H1 (cell line): Measurements from ENCODE around the gene SAA1. TPM values are rescaled to one million over a fixed set of nuclear protein-coding genes. Genes with fewer than 3 reads are reported as not detected.

Experiments used
- CTCF ChIA-PET: fragments of 300-600 bp; sonication (Branson Sonifier 250); formaldehyde crosslinking; loops from one replicate; lab custom pipeline; 2021; ENCODE audit not compliant: partially characterized antibody; lab: Charles Lee
- POLR2A ChIA-PET: fragments of 300-600 bp; sonication (Branson Sonifier 250); formaldehyde crosslinking; loops from one replicate; lab custom pipeline; 2021; ENCODE audit warnings: inconsistent platforms; ENCODE audit not compliant: partially characterized antibody; lab: Charles Lee
- DNase-seq, 2 experiments: peaks; one replicate each; pipeline versions ENCODE4 v3.0.0 to v3.0.0-alpha.2; 2010 to 2022; ENCODE audit warnings: low spot score in 2 of 2, low read depth in 1 of 2, mixed read lengths in 1 of 2
- FAIRE-seq: peaks from 2 replicates; lab custom pipeline; 2011; peaks lifted over from hg19 to GRCh38; lab: Jason Lieb, UNC
- H2AFZ ChIP-seq: 2 replicates; pipeline ENCODE4 v1.8.1; 2012; ENCODE audit warnings: low read length, inconsistent platforms
- H2AK5ac ChIP-seq: 2 replicates; pipeline ENCODE4 v1.6.1; 2013; ENCODE audit warnings: low read depth, low read length
- H2BK120ac ChIP-seq: replicated peaks from 2 replicates; pipeline ENCODE3; 2013; ENCODE audit warnings: low read depth, low read length, inconsistent platforms
- H2BK12ac ChIP-seq: 2 replicates; pipeline ENCODE4 v1.6.1; 2013; ENCODE audit warnings: low read depth, low read length
- H2BK15ac ChIP-seq: 2 replicates; pipeline ENCODE4 v1.6.1; 2013; ENCODE audit warnings: low read length
- H2BK20ac ChIP-seq: 2 replicates; pipeline ENCODE4 v1.6.1; 2013; ENCODE audit warnings: low read length
- H2BK5ac ChIP-seq: 2 replicates; pipeline ENCODE4 v1.6.1; 2013; ENCODE audit warnings: low read depth, low read length
- H3K14ac ChIP-seq: 2 replicates; pipeline ENCODE4 v1.6.1; 2013; ENCODE audit warnings: inconsistent platforms; ENCODE audit not compliant: insufficient read length
- H3K18ac ChIP-seq: 2 replicates; pipeline ENCODE4 v1.6.1; 2013; ENCODE audit warnings: low read length; ENCODE audit errors: extremely low read depth
- H3K23ac ChIP-seq: 2 replicates; pipeline ENCODE4 v1.6.1; 2013; ENCODE audit warnings: inconsistent platforms; ENCODE audit not compliant: insufficient read length
- H3K23me2 ChIP-seq: 2 replicates; pipeline ENCODE4 v1.6.1; 2013; ENCODE audit warnings: low read depth, low read length
- H3K27ac ChIP-seq: 2 replicates; pipeline ENCODE4 v1.6.1; 2011; ENCODE audit warnings: low read depth, low read length, inconsistent platforms
- H3K27me3 ChIP-seq, 4 experiments: replicated peaks in 1 of 4; 1 replicate in 1 of 4; 2 replicates in 3 of 4; pipeline versions ENCODE4 v1.6.1 to v1.8.1; 2011 to 2013; ENCODE audit warnings: low read length in 3 of 4, mild to moderate bottlenecking in 3 of 4, inconsistent platforms in 2 of 4, mixed read lengths in 2 of 4, moderate library complexity in 1 of 4; ENCODE audit not compliant: control insufficient read depth in 3 of 4, insufficient read depth in 3 of 4; ENCODE audit errors: extremely low read depth in 1 of 4
- H3K36me3 ChIP-seq, 4 experiments: 2 replicates each; pipeline versions ENCODE4 v1.6.1 to v1.8.1; 2011 to 2013; ENCODE audit warnings: mild to moderate bottlenecking in 4 of 4, low read length in 3 of 4, moderate library complexity in 2 of 4, control low read depth in 1 of 4, inconsistent platforms in 1 of 4; ENCODE audit not compliant: insufficient read depth in 4 of 4, control insufficient read depth in 2 of 4
- H3K4ac ChIP-seq: replicated peaks from 2 replicates; pipeline ENCODE3; 2013; ENCODE audit warnings: low read length, low read depth, mixed read lengths, inconsistent platforms; ENCODE audit not compliant: insufficient read length
- H3K4me1 ChIP-seq, 4 experiments: replicated peaks in 1 of 4; 1 replicate in 1 of 4; 2 replicates in 3 of 4; pipeline versions ENCODE4 v1.6.1 to v1.8.1; 2011 to 2013; ENCODE audit warnings: low read length in 3 of 4, inconsistent platforms in 2 of 4, mixed read lengths in 1 of 4; ENCODE audit not compliant: insufficient read depth in 4 of 4, control insufficient read depth in 3 of 4
- H3K4me2 ChIP-seq, 2 experiments: 2 replicates each; pipeline versions ENCODE4 v1.6.1 to v1.8.1; 2011 to 2013; ENCODE audit warnings: low read depth in 2 of 2, low read length in 2 of 2, control low read depth in 1 of 2, inconsistent platforms in 1 of 2, mild to moderate bottlenecking in 1 of 2; ENCODE audit not compliant: insufficient read depth in 1 of 2
- H3K4me3 ChIP-seq, 4 experiments: fragments of 200-600, 300-600 bp in 1 of 4; sonication (generic), shearing (Covaris generic), sonication (Bioruptor Twin) in 1 of 4; 2 replicates each; pipeline versions ENCODE4 v1.5.1 to v1.8.1; 2011 to 2016; ENCODE audit warnings: low read length in 4 of 4, low read depth in 3 of 4, control low read depth in 2 of 4, inconsistent platforms in 2 of 4, mild to moderate bottlenecking in 2 of 4, mixed read lengths in 1 of 4, moderate library complexity in 1 of 4; ENCODE audit not compliant: insufficient read depth in 2 of 4; ENCODE audit errors: extremely low read depth in 1 of 4
- H3K56ac ChIP-seq: replicated peaks from 2 replicates; pipeline ENCODE3; 2013; ENCODE audit warnings: low read depth, mild to moderate bottlenecking, mixed read lengths, low read length, inconsistent platforms; ENCODE audit not compliant: insufficient read length
- H3K79me1 ChIP-seq: 2 replicates; pipeline ENCODE4 v1.6.1; 2013; ENCODE audit warnings: low read depth, low read length, control low read depth
- H3K79me2 ChIP-seq, 2 experiments: 2 replicates each; pipeline versions ENCODE4 v1.6.1 to v1.8.1; 2012 to 2013; ENCODE audit warnings: low read length in 2 of 2, mild to moderate bottlenecking in 2 of 2, inconsistent platforms in 1 of 2; ENCODE audit not compliant: insufficient read depth in 2 of 2, control insufficient read depth in 1 of 2
- H3K9ac ChIP-seq, 4 experiments: replicated peaks in 1 of 4; 1 replicate in 1 of 4; 2 replicates in 3 of 4; pipeline versions ENCODE4 v1.6.1 to v1.8.1; 2011 to 2013; ENCODE audit warnings: low read depth in 3 of 4, low read length in 3 of 4, control low read depth in 2 of 4, mild to moderate bottlenecking in 2 of 4, moderate library complexity in 2 of 4, inconsistent platforms in 1 of 4; ENCODE audit errors: extremely low read depth in 1 of 4
- H3K9me3 ChIP-seq, 2 experiments: 2 replicates each; pipeline versions ENCODE4 v1.6.1 to v1.8.1; 2012 to 2013; ENCODE audit warnings: mild to moderate bottlenecking in 2 of 2, moderate library complexity in 2 of 2, control low read depth in 1 of 2, inconsistent platforms in 1 of 2, low read depth in 1 of 2, low read length in 1 of 2, mixed read lengths in 1 of 2; ENCODE audit not compliant: insufficient read depth in 2 of 2
- H4K20me1 ChIP-seq, 2 experiments: replicated peaks in 1 of 2; 2 replicates each; pipeline versions ENCODE3 to v1.8.1; 2011 to 2013; ENCODE audit warnings: inconsistent platforms in 2 of 2, low read length in 2 of 2, mild to moderate bottlenecking in 1 of 2; ENCODE audit not compliant: insufficient read depth in 2 of 2, control insufficient read depth in 1 of 2
- H4K5ac ChIP-seq: 2 replicates; pipeline ENCODE4 v1.6.1; 2013; ENCODE audit warnings: low read length, low read depth, mixed read lengths, inconsistent platforms; ENCODE audit not compliant: insufficient read length
- H4K8ac ChIP-seq: 2 replicates; pipeline ENCODE4 v1.8.0; 2013; ENCODE audit warnings: mild to moderate bottlenecking, moderate library complexity, low read length, inconsistent platforms; ENCODE audit not compliant: insufficient read depth; ENCODE audit errors: extremely low read depth
- H4K91ac ChIP-seq: replicated peaks from 2 replicates; pipeline ENCODE3; 2013; ENCODE audit warnings: low read length, mixed read lengths, inconsistent platforms; ENCODE audit not compliant: insufficient read length
- EGR1 ChIP-seq: IDR thresholded peaks from 2 replicates; pipeline ENCODE4 v1.6.1; 2011; ENCODE audit warnings: low read depth, low read length, borderline replicate concordance
- RAD21 ChIP-seq, 2 experiments: IDR thresholded peaks in 1 of 2; conservative IDR thresholded peaks in 1 of 2; 2 replicates each; pipeline ENCODE4 v1.6.1; 2011; ENCODE audit warnings: low read depth in 2 of 2, low read length in 2 of 2, improper control_type of control experiment in 1 of 2, inconsistent platforms in 1 of 2, mild to moderate bottlenecking in 1 of 2, moderate library complexity in 1 of 2
- WGBS, 2 experiments: shearing (Covaris generic) in 1 of 2; methylation state at CpG; one replicate each; pipeline versions ENCODE4 v1.1.6 to v1.1.7; 2013 to 2015; ENCODE audit warnings: low lambda C conversion rate in 2 of 2, mixed read lengths in 2 of 2, inconsistent platforms in 1 of 2, low coverage in 1 of 2, missing lambda C conversion rate in 1 of 2; ENCODE audit not compliant: insufficient replicate concordance in 2 of 2, insufficient coverage in 1 of 2, insufficient read length in 1 of 2; ENCODE audit errors: extremely low coverage in 1 of 2, missing lambda C conversion rate in 1 of 2; 5-methylcytosine and 5-hydroxymethylcytosine counted together
- polyA plus RNA-seq, 7 experiments: library from polyadenylated mRNA; depleted of rRNA in 3 of 7; stranded (reverse) in 5 of 7; unstranded in 2 of 7; fragments of >200 nt in 5 of 7; fragments of 200-250 nt in 2 of 7; gene quantifications; 1 replicate in 5 of 7; 2 replicates in 1 of 7; 4 replicates in 1 of 7; pipeline versions ENCODE4 v1.2.1 to v1.2.3, GENCODE V29; 2011 to 2013; ENCODE audit warnings: missing spikeins in 2 of 7, mixed read lengths in 2 of 7
- total RNA-seq: library from RNA; stranded (reverse); fragmentation: NEBNext Ultra II Directional; extraction: Animal tissue kit (Norgen Biotek cat#: 25700); gene quantifications from 2 replicates; pipeline ENCODE4 v1.2.1, GENCODE V29; 2021
- TF ChIP-seq, protein P1 (sequence below), 3 experiments: IDR thresholded peaks; 1 replicate in 2 of 3; 2 replicates in 1 of 3; pipeline versions ENCODE4 v1.5.1 to v1.6.1; 2011; ENCODE audit warnings: low read length in 3 of 3, mild to moderate bottlenecking in 3 of 3, inconsistent platforms in 2 of 3, low read depth in 1 of 3, moderate library complexity in 1 of 3; ENCODE audit not compliant: insufficient read depth in 1 of 3; ENCODE audit errors: control extremely low read depth in 1 of 3

SAA1 gene
- total and polyA plus RNA-seq, 2 of the 8 experiments (the other 6 are each of a cell fraction or from before 2014, with no cell fraction given): 0.41 TPM; not detected in 1

DNA sequence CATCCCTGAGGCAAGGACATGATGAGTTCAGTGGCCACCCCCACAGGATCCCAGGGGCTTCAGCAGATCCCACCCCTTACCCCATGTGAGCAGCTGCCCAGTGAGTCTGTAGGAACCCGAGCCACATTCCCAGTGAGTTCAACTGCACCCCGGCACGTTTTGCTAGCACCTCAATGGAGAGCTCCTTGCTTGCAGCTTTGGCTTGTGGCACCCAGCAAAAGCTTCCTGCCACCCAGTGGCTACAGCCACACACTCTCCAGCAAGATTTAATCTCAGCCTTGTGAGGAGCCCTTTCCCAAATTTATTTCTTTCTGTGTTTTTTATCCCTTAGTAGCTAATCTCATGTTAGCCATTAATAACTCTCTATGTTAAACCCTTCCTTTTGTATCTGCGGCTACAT is 4.0 kb downstream of the SAA1 start:
- H3K27me3 ChIP-seq: no peaks in the 10 kb centered on the region
- no peak for FAIRE-seq
- no peaks in the 10 kb centered on the region for H3K9me3 ChIP-seq
- H4K91ac ChIP-seq: no peak overlapping the region
- no peaks in the 10 kb centered on the region for H4K20me1 ChIP-seq
- H2BK12ac ChIP-seq: no peak overlapping the region
- no peak overlapping the region for H4K5ac ChIP-seq
- H3K14ac ChIP-seq: no peak overlapping the region
- no peak for DNase-seq
- CTCF ChIA-PET: interaction anchor here (0.8 to 1.5 kb wide), 6 partner anchors 26 to 155 kb away, joined by 3 to 7 read pairs (median 4); no protein-coding TSS in a partner anchor
- H3K9ac ChIP-seq: no peak overlapping the region
- no peak overlapping the region for H2AFZ ChIP-seq
- H3K79me1 ChIP-seq: no peaks in the 10 kb centered on the region
- H2AK5ac ChIP-seq: no peak overlapping the region
- no peak overlapping the region for H3K4me3 ChIP-seq
- no peak overlapping the region for H2BK120ac ChIP-seq
- H2BK15ac ChIP-seq: no peak overlapping the region
- H3K56ac ChIP-seq: no peak overlapping the region
- H3K18ac ChIP-seq: no peak overlapping the region
- peak overlapping the region; percentile 18; the same call in 1 of the 2 replicates for H4K8ac ChIP-seq
- H3K36me3 ChIP-seq: no peaks in the 10 kb centered on the region
- no peak overlapping the region for H2BK20ac ChIP-seq
- H3K23me2 ChIP-seq: no peaks in the 10 kb centered on the region; the same call in 1 of the 2 replicates
- H3K4me2 ChIP-seq: no peak overlapping the region
- no peak overlapping the region for H3K23ac ChIP-seq
- no peak overlapping the region for H3K27ac ChIP-seq
- H3K4ac ChIP-seq: no peak overlapping the region
- POLR2A ChIA-PET: interaction anchor here (0.7 kb wide), 1 partner anchor 36 kb away, joined by 3 read pairs; no protein-coding TSS in a partner anchor
- WGBS, 2 experiments: 84% methylated on average over 4 of the region's 4 CpGs; no CpG with 5 or more reads in 1 of the 2 experiments
- no peaks in the 10 kb centered on the region for H3K79me2 ChIP-seq
- peaks cover 0 to 3% (median under 1%) of the 10 kb centered on the region in 4 experiments; a peak in 2 of 7 replicates for H3K4me1 ChIP-seq
- H2BK5ac ChIP-seq: no peak overlapping the region
- TF ChIP-seq RAD21 (IDR thresholded peaks at IDR 0.05 in 1 of 2, conservative IDR thresholded peaks at IDR 0.05 in 1 of 2; ENCODE audit: low read depth in 2 of 2, low read length in 2 of 2) (peak; percentile 23 to 45; a peak in 3 of 4 replicates), EGR1 (no peak)
- TF ChIP-seq, protein P1, sequence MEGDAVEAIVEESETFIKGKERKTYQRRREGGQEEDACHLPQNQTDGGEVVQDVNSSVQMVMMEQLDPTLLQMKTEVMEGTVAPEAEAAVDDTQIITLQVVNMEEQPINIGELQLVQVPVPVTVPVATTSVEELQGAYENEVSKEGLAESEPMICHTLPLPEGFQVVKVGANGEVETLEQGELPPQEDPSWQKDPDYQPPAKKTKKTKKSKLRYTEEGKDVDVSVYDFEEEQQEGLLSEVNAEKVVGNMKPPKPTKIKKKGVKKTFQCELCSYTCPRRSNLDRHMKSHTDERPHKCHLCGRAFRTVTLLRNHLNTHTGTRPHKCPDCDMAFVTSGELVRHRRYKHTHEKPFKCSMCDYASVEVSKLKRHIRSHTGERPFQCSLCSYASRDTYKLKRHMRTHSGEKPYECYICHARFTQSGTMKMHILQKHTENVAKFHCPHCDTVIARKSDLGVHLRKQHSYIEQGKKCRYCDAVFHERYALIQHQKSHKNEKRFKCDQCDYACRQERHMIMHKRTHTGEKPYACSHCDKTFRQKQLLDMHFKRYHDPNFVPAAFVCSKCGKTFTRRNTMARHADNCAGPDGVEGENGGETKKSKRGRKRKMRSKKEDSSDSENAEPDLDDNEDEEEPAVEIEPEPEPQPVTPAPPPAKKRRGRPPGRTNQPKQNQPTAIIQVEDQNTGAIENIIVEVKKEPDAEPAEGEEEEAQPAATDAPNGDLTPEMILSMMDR (IDR thresholded peaks at IDR 0.05; ENCODE audit: control extremely low read depth in 1 of 3, insufficient read depth in 1 of 3, low read depth in 1 of 3, low read length in 3 of 3): peak in 2 of 3 experiments; percentile 12 to 34; a peak in 2 of 4 replicates
